ENCODE results near the gene STAT6.
"Not testable (repeated sequence)": the region's sequence is repeated elsewhere in the genome, so short reads cannot be mapped to it uniquely, and the experiment has no call there.

The STAT6 gene

GRCh38 chr12:57087010-57087690 lies 24.0 kb downstream of the STAT6 start:
- DNase-seq = peak; percentile 90

- DNase-seq = no peak
These were observed 24.6 kb downstream of the STAT6 start for GRCh38 chr12:57086493-57087009.

GRCh38 chr12:57085999-57086492 lies 25.1 kb downstream of the STAT6 start:
- peak in 1 of 2 donors; percentile 36 for DNase-seq

GRCh38 chr12:57080855-57081254 lies 30.3 kb downstream of the STAT6 start:
- no peak for DNase-seq

GRCh38 chr12:57079821-57080220 lies 31.3 kb downstream of the STAT6 start:
- DNase-seq = no peak

- peak; percentile 85 to 87 for DNase-seq
These were observed 32.4 kb downstream of the STAT6 start, which contains the start of gene NEMP1 for GRCh38 chr12:57078519-57079404. Gene NEMP1 (minus strand): TSS chr12:57078791. CDS start chr12:57078745, 46 bp downstream.

- DNase-seq = not testable (repeated sequence)
These were observed 37.4 kb downstream of the STAT6 start for GRCh38 chr12:57073566-57074450.

GRCh38 chr12:57072661-57073060 lies 38.5 kb downstream of the STAT6 start:
- no peak for DNase-seq

- peak in 1 of 2 donors; percentile 42 for DNase-seq
These were observed 41.6 kb downstream of the STAT6 start for GRCh38 chr12:57069523-57069922.

GRCh38 chr12:57066245-57066644 lies 44.9 kb downstream of the STAT6 start:
- no peak for DNase-seq

GRCh38 chr12:57063991-57064685 lies 47.0 kb downstream of the STAT6 start:
- peak; percentile 25 to 34 for DNase-seq

GRCh38 chr12:57058454-57058853 lies 52.7 kb downstream of the STAT6 start:
- DNase-seq = no peak

GRCh38 chr12:57057067-57057751 lies 54.0 kb downstream of the STAT6 start:
- no peak for DNase-seq

GRCh38 chr12:57055824-57056223 lies 55.3 kb downstream of the STAT6 start:
- DNase-seq = no peak

- DNase-seq = not testable (repeated sequence)
These were observed 57.3 kb downstream of the STAT6 start for GRCh38 chr12:57053901-57054300.

GRCh38 chr12:57053146-57053545 lies 58.0 kb downstream of the STAT6 start:
- not testable (repeated sequence) for DNase-seq

- no peak for DNase-seq
These were observed 60.2 kb downstream of the STAT6 start for GRCh38 chr12:57051011-57051410.

GRCh38 chr12:57049890-57050289 lies 61.3 kb downstream of the STAT6 start, which contains the start of gene MYO1A:
Gene MYO1A (minus strand): TSS chr12:57050129. CDS start chr12:57048323, 1,806 bp downstream.
- DNase-seq = no peak

- no peak for DNase-seq
These were observed 62.1 kb downstream of the STAT6 start for GRCh38 chr12:57049119-57049446.

- no peak for DNase-seq
These were observed 62.6 kb downstream of the STAT6 start for GRCh38 chr12:57048423-57049118.

- DNase-seq = no peak
These were observed 63.2 kb downstream of the STAT6 start for GRCh38 chr12:57047981-57048380.
